MM.1S (cell line): Measurements from ENCODE around the gene TOLLIP.

Source experiments
- DNase-seq: peaks from one replicate; pipeline ENCODE4 v3.0.0-alpha.2; 2015
- H2AFZ ChIP-seq: fragments of 300-600 bp; sonication (generic); 2 replicates; pipeline ENCODE4 v1.6.0; 2016; ENCODE audit warnings: antibody characterized with exemption, low read length
- H3F3A ChIP-seq: fragments of 300-600 bp; sonication (generic); 2 replicates; pipeline ENCODE4 v1.6.1; 2016; ENCODE audit warnings: mild to moderate bottlenecking, antibody characterized with exemption, low read length, moderate library complexity, mixed read lengths; ENCODE audit not compliant: insufficient read depth
- H3K27ac ChIP-seq: fragments of 300-600 bp; sonication (generic); 2 replicates; pipeline ENCODE4 v1.5.1; 2016; ENCODE audit warnings: mild to moderate bottlenecking, low read length
- H3K27me3 ChIP-seq: fragments of 300-600 bp; sonication (generic); replicated peaks from 2 replicates; pipeline ENCODE4 v1.6.0; 2016; ENCODE audit warnings: low read length; ENCODE audit not compliant: insufficient read depth
- H3K36me3 ChIP-seq: fragments of 300-600 bp; sonication (generic); replicated peaks from 2 replicates; pipeline ENCODE4 v1.6.1; 2016; ENCODE audit warnings: mild to moderate bottlenecking, low read length, mixed read lengths; ENCODE audit not compliant: insufficient read depth
- H3K4me1 ChIP-seq: fragments of 300-600 bp; sonication (generic); 2 replicates; pipeline ENCODE4 v1.6.1; 2016; ENCODE audit warnings: low read length, mixed read lengths
- H3K4me2 ChIP-seq: fragments of 300-600 bp; sonication (generic); 2 replicates; pipeline ENCODE4 v1.6.0; 2016; ENCODE audit warnings: low read depth, low read length
- H3K4me3 ChIP-seq: fragments of 300-600 bp; sonication (generic); 2 replicates; pipeline ENCODE4 v1.5.1; 2016; ENCODE audit warnings: low read length, mixed read lengths
- H3K79me2 ChIP-seq: fragments of 300-600 bp; sonication (generic); 2 replicates; pipeline ENCODE4 v1.6.1; 2016; ENCODE audit warnings: mixed run types, low read length, mixed read lengths
- H3K9ac ChIP-seq: fragments of 300-600 bp; sonication (generic); 2 replicates; pipeline ENCODE4 v1.6.1; 2016; ENCODE audit warnings: low read length, mixed read lengths
- H3K9me2 ChIP-seq: fragments of 300-600 bp; sonication (generic); replicated peaks from 2 replicates; pipeline ENCODE4 v1.6.1; 2016; ENCODE audit warnings: mild to moderate bottlenecking, low read length, mixed read lengths; ENCODE audit not compliant: insufficient read depth
- H3K9me3 ChIP-seq: fragments of 300-600 bp; sonication (generic); replicated peaks from 2 replicates; pipeline ENCODE4 v1.6.1; 2016; ENCODE audit warnings: mild to moderate bottlenecking, low read length, mixed read lengths; ENCODE audit not compliant: insufficient read depth
- H4K20me1 ChIP-seq: fragments of 300-600 bp; sonication (generic); 2 replicates; pipeline ENCODE4 v1.6.1; 2016; ENCODE audit warnings: mild to moderate bottlenecking, low read length, moderate library complexity, mixed read lengths; ENCODE audit not compliant: insufficient read depth
- CTCF ChIP-seq: fragments of 300-600 bp; sonication (generic); IDR thresholded peaks from 2 replicates; pipeline ENCODE4 v1.5.1; 2016; ENCODE audit warnings: antibody characterized with exemption, low read length, mixed read lengths
- EZH2 ChIP-seq: fragments of 300-600 bp; sonication (generic); optimal IDR thresholded peaks from 2 replicates; pipeline ENCODE3; 2017; ENCODE audit warnings: low read depth, mild to moderate bottlenecking, antibody characterized with exemption, low read length, mixed read lengths
- EZH2phosphoT487 ChIP-seq: fragments of 300-600 bp; sonication (generic); IDR thresholded peaks from 2 replicates; pipeline ENCODE4 v1.6.1; 2018; ENCODE audit warnings: antibody characterized with exemption, low read length

The TOLLIP gene

GRCh38 chr11:1235306-1235900, 74.0 kb downstream of the TOLLIP start:
- peaks cover 76% of the 10 kb centered on the region for H3K27me3 ChIP-seq
- no peak for TF ChIP-seq EZH2
- TF ChIP-seq EZH2phosphoT487: no peak
- no peak for TF ChIP-seq CTCF
- no peaks in the 10 kb centered on the region for H3K9me3 ChIP-seq
- H2AFZ ChIP-seq: no peak overlapping the region
- no peak overlapping the region for H3K4me2 ChIP-seq
- H3F3A ChIP-seq: no peaks in the 10 kb centered on the region
- no peak overlapping the region for H3K27ac ChIP-seq
- H4K20me1 ChIP-seq: no peaks in the 10 kb centered on the region
- no peaks in the 10 kb centered on the region for H3K36me3 ChIP-seq
- no peak for DNase-seq
- H3K4me3 ChIP-seq: no peak overlapping the region
- H3K79me2 ChIP-seq: no peaks in the 10 kb centered on the region
- H3K9ac ChIP-seq: no peak overlapping the region
- no peaks in the 10 kb centered on the region for H3K9me2 ChIP-seq
- H3K4me1 ChIP-seq: no peaks in the 10 kb centered on the region

- no peak overlapping the region for H3K27ac ChIP-seq
- H3K4me1 ChIP-seq: no peaks in the 10 kb centered on the region
- no peak for DNase-seq
- H3K4me2 ChIP-seq: no peak overlapping the region
- no peaks in the 10 kb centered on the region for H3K9me3 ChIP-seq
- no peak overlapping the region for H3K4me3 ChIP-seq
- no peak for TF ChIP-seq EZH2phosphoT487
- TF ChIP-seq EZH2: no peak
- no peak for TF ChIP-seq CTCF
- H3K27me3 ChIP-seq: peaks cover 82% of the 10 kb centered on the region
- H3K36me3 ChIP-seq: no peaks in the 10 kb centered on the region
- no peak overlapping the region for H2AFZ ChIP-seq
- H3K79me2 ChIP-seq: no peaks in the 10 kb centered on the region
- H3F3A ChIP-seq: no peaks in the 10 kb centered on the region
- H3K9me2 ChIP-seq: no peaks in the 10 kb centered on the region
- H4K20me1 ChIP-seq: no peaks in the 10 kb centered on the region
- H3K9ac ChIP-seq: no peak overlapping the region
Measured at GRCh38 chr11:1234771-1235305, 74.6 kb downstream of the TOLLIP start.

- TF ChIP-seq EZH2 (no peak), CTCF (no peak), EZH2phosphoT487 (no peak)
- no peaks in the 10 kb centered on the region for H3K9me2 ChIP-seq
- H3K9me3 ChIP-seq: no peaks in the 10 kb centered on the region
- no peak overlapping the region for H3K4me2 ChIP-seq
- H3K27me3 ChIP-seq: peaks cover 85% of the 10 kb centered on the region
- no peak overlapping the region for H3K9ac ChIP-seq
- no peak overlapping the region for H3K4me3 ChIP-seq
- no peak for DNase-seq
- no peak overlapping the region for H3K27ac ChIP-seq
- H3K4me1 ChIP-seq: no peaks in the 10 kb centered on the region
- H3F3A ChIP-seq: no peaks in the 10 kb centered on the region
- no peaks in the 10 kb centered on the region for H3K79me2 ChIP-seq
- no peak overlapping the region for H2AFZ ChIP-seq
- no peaks in the 10 kb centered on the region for H4K20me1 ChIP-seq
- no peaks in the 10 kb centered on the region for H3K36me3 ChIP-seq
Measured at GRCh38 chr11:1234054-1234720, 75.2 kb downstream of the TOLLIP start.
